ENCODE results near the gene MMP14.
"Not testable (repeated sequence)": the region's sequence is repeated elsewhere in the genome, so short reads cannot be mapped to it uniquely, and the experiment has no call there.

MMP14 gene

GRCh38 chr14:22852940-22853767 lies 16.8 kb downstream of the MMP14 start:
- FAIRE-seq (peak; percentile 84), DNase-seq (ENCODE audit: extremely low spot score, insufficient read length, low read depth) (peak; percentile 71)

- not testable (repeated sequence) for DNase-seq (ENCODE audit: extremely low spot score, insufficient read length, low read depth); FAIRE-seq
These were observed 17.9 kb downstream of the MMP14 start for GRCh38 chr14:22854296-22854695.

- no peak for FAIRE-seq
- DNase-seq (ENCODE audit: extremely low spot score, insufficient read length, low read depth), result no peak
These were observed 18.8 kb downstream of the MMP14 start for GRCh38 chr14:22854963-22855724.

DNA sequence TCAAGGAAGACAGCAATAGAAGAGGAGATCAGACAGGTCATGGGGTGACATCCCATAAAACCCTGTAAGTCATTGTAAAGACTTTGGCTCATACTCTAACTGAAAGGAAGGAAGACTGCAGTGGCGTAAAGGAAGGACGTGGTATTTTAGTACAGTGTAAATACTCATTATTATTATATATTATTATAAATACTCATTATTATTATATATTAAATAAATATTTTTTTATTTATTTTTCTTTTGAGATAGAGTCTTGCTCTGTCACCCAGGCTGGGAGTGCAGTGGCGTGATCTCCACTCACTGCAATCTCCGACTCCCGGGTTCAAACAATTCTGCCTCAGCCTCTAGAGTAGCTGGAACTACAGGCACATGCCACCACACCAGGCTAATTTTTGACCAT lies 20.0 kb downstream of the MMP14 start:
- FAIRE-seq, result no peak

DNA sequence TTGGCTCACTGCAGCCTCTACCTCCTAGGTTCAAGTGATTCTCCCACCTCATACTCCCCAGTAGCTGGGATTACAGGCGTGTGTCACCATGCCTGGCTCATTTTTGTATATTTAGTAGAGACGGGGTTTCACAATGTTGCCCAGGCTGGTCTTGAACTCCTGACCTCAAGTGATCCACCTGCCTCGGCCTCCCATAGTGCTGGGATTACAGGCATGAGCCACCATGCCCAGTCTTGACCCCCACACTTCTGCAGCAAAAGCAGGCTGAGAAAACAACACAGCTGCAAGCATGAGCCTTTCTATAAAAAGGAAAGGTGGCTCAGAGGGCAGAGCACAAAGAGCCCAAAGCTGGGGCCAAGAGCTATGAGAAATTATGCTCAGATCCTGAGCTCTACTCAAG lies 24.0 kb downstream of the MMP14 start:
- not testable (repeated sequence) for FAIRE-seq; DNase-seq (ENCODE audit: extremely low spot score, insufficient read length, low read depth)

More for the DNA sequence above, 20.0 kb downstream of the MMP14 start:
- DNase-seq (ENCODE audit: extremely low spot score, insufficient read length, low read depth), result no peak

GRCh38 chr14:22861651-22862050 lies 25.3 kb downstream of the MMP14 start:
- no peak for DNase-seq (ENCODE audit: extremely low spot score, insufficient read length, low read depth)

DNA sequence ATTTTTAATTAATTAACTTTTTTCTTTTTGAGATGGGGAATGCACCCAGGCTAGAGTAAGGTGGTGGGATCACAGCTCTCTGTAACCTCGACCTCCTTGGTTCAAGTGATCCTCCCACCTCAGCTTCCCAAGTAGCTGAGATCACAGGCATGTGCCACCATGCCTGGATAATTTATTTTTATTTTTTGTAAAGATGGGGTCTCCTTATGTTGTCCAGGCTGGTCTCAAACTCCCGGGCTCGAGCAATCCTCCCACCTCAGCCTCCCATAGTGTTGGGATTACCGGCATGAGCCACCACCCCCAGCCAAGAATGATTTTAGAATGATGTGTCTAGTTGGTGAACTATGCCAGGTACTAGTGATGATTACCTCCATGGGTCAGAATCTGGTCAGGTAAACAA lies 28.6 kb downstream of the MMP14 start:
- DNase-seq (ENCODE audit: extremely low spot score, insufficient read length, low read depth) (no peak), FAIRE-seq (no peak)

More at GRCh38 chr14:22861651-22862050, 25.3 kb downstream of the MMP14 start:
- FAIRE-seq, result no peak

GRCh38 chr14:22865424-22866405 lies 29.3 kb downstream of the MMP14 start:
- DNase-seq (ENCODE audit: extremely low spot score, insufficient read length, low read depth), result no peak
- FAIRE-seq, result no peak

DNA sequence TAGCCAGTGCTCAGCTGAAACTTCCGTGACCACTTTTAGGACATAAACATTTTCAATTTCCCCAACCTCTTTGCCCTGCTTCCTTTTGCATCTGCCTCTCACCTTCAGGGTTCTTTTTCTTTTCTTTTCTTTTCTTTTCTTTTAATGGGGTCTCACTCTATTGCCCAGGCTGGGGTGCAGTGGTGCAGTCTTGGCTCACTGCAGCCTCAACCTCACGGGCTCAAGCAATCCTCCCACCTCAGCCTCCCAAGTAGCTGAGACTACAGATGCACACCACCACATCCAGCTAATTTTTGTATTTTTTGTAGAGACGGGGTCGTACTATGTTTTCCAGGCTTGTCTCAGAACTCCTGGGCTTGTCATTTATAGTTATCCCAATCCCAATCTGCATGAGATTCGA lies 30.5 kb downstream of the MMP14 start:
- FAIRE-seq (no peak), DNase-seq (ENCODE audit: extremely low spot score, insufficient read length, low read depth) (no peak)

- FAIRE-seq (no peak), DNase-seq (ENCODE audit: extremely low spot score, insufficient read length, low read depth) (no peak)
These were observed 34.4 kb downstream of the MMP14 start for GRCh38 chr14:22870811-22871223.

GRCh38 chr14:22871224-22872032 lies 35.0 kb downstream of the MMP14 start, which contains the start of gene LRP10:
Gene LRP10 (plus strand): TSS chr14:22871740. CDS start chr14:22872304, 564 bp downstream.
- FAIRE-seq (peak; percentile 68), DNase-seq (ENCODE audit: extremely low spot score, insufficient read length, low read depth) (peak; percentile 59)

GRCh38 chr14:22872033-22872832 lies 35.8 kb downstream of the MMP14 start:
- no peak for DNase-seq (ENCODE audit: extremely low spot score, insufficient read length, low read depth)
- peak; percentile 73 for FAIRE-seq

- DNase-seq (ENCODE audit: extremely low spot score, insufficient read length, low read depth) (no peak), FAIRE-seq (no peak)
These were observed 36.6 kb downstream of the MMP14 start for GRCh38 chr14:22872833-22873520.

DNA sequence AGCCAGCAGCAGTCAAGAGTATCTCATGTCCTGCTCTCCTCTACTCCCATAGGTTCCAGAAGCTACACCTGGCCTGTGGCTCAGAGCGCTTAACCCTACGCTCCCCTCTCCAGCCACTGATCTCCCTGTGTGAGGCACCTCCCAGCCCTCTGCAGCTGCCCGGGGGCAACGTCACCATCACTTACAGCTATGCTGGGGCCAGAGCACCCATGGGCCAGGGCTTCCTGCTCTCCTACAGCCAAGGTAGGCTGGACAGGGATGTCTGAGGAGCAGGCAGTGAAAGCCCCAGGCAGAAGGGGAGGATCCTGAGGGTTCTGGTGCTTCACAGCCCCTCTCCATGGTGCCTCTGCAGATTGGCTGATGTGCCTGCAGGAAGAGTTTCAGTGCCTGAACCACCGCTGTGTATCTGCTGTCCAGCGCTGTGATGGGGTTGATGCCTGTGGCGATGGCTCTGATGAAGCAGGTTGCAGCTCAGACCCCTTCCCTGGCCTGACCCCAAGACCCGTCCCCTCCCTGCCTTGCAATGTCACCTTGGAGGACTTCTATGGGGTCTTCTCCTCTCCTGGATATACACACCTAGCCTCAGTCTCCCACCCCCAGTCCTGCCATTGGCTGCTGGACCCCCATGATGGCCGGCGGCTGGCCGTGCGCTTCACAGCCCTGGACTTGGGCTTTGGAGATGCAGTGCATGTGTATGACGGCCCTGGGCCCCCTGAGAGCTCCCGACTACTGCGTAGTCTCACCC lies 38.8 kb downstream of the MMP14 start:
- DNase-seq (ENCODE audit: extremely low spot score, insufficient read length, low read depth) (no peak), FAIRE-seq (no peak)

DNA sequence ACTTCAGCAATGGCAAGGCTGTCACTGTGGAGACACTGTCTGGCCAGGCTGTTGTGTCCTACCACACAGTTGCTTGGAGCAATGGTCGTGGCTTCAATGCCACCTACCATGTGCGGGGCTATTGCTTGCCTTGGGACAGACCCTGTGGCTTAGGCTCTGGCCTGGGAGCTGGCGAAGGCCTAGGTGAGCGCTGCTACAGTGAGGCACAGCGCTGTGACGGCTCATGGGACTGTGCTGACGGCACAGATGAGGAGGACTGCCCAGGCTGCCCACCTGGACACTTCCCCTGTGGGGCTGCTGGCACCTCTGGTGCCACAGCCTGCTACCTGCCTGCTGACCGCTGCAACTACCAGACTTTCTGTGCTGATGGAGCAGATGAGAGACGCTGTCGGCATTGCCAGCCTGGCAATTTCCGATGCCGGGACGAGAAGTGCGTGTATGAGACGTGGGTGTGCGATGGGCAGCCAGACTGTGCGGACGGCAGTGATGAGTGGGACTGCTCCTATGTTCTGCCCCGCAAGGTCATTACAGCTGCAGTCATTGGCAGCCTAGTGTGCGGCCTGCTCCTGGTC lies 39.4 kb downstream of the MMP14 start:
- DNase-seq (ENCODE audit: extremely low spot score, insufficient read length, low read depth) (no peak), FAIRE-seq (no peak)

DNA sequence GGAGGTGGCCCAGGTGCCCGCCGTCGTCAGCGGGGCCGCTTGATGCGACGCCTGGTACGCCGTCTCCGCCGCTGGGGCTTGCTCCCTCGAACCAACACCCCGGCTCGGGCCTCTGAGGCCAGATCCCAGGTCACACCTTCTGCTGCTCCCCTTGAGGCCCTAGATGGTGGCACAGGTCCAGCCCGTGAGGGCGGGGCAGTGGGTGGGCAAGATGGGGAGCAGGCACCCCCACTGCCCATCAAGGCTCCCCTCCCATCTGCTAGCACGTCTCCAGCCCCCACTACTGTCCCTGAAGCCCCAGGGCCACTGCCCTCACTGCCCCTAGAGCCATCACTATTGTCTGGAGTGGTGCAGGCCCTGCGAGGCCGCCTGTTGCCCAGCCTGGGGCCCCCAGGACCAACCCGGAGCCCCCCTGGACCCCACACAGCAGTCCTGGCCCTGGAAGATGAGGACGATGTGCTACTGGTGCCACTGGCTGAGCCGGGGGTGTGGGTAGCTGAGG lies 40.7 kb downstream of the MMP14 start:
- DNase-seq (ENCODE audit: extremely low spot score, insufficient read length, low read depth), result no peak
- FAIRE-seq, result no peak

Data from GM18507 (cell line).